ENCODE results near the gene CD72. TPM values are rescaled to one million over a fixed set of nuclear protein-coding genes. Genes with fewer than 3 reads are reported as not detected.

CD72 gene
- total RNA-seq, 2 experiments from 2014 or later: 67.6 to 91.4 TPM

- BruUV-seq (replicated peaks): no TSS peak
- POLR2A ChIA-PET: interaction anchor here (0.6 to 5.5 kb wide), 8 partner anchors 13 to 110 kb away, joined by 3 to 28 read pairs (median 4); partner anchors contain the start of genes CD72, CREB3 and TLN1
- H4K20me1 ChIP-seq (ENCODE audit: insufficient read depth, low read length): 0 out of 2 replicates have a peak, but pooled peaks cover 5% of the 10 kb centered on the region
- no peak overlapping the region for H3K4me3 ChIP-seq (ENCODE audit: low read depth, low read length, poor library complexity, severe bottlenecking)
- intact Hi-C loops (cut with micrococcal nuclease; ENCODE audit: unreplicated experiment): no loop called here
- TF ChIP-seq EZH2phosphoT487 (IDR thresholded peaks at IDR 0.05; ENCODE audit: borderline replicate concordance, low read depth, low read length) (no peak), CTCF (conservative IDR thresholded peaks at IDR 0.05; ENCODE audit: low read length) (no peak)
- peaks cover 28% of the 10 kb centered on the region; the same call in 1 of the 2 replicates for H3K79me2 ChIP-seq (ENCODE audit: insufficient read depth, low read depth, low read length)
- CTCF ChIA-PET (ENCODE audit: unreplicated experiment): interaction anchor here (0.5 to 1.1 kb wide), 2 partner anchors 34 to 43 kb away, joined by 3 read pairs; no protein-coding TSS in a partner anchor
- no peak overlapping the region for H2AFZ ChIP-seq (ENCODE audit: low read length)
- peaks cover 35% of the 10 kb centered on the region for H3K36me3 ChIP-seq (ENCODE audit: insufficient read depth, low read length)
- DNase-seq (ENCODE audit: low spot score): no peak
- H3K9me2 ChIP-seq (ENCODE audit: insufficient read depth, low read length): no peaks in the 10 kb centered on the region
- peak overlapping the region; percentile 85 for H3K27ac ChIP-seq (ENCODE audit: low read depth, low read length, poor library complexity, severe bottlenecking)
- H3K4me1 ChIP-seq (ENCODE audit: insufficient read depth, low read length, poor library complexity, severe bottlenecking): peaks cover 82% of the 10 kb centered on the region
- H3K4me2 ChIP-seq (ENCODE audit: low read length): peak overlapping the region; percentile 99
- no peaks in the 10 kb centered on the region for H3K9me3 ChIP-seq (ENCODE audit: low read length)
These were observed 43.6 kb upstream of the CD72 start for GRCh38 chr9:35661756-35662350.

- intact Hi-C loops (cut with micrococcal nuclease; ENCODE audit: unreplicated experiment): no loop called here
- H4K20me1 ChIP-seq (ENCODE audit: insufficient read depth, low read length): 0 out of 2 replicates have a peak, but pooled peaks cover 5% of the 10 kb centered on the region
- no peak overlapping the region for H3K27ac ChIP-seq (ENCODE audit: low read depth, low read length, poor library complexity, severe bottlenecking)
- no peak overlapping the region for H3K4me3 ChIP-seq (ENCODE audit: low read depth, low read length, poor library complexity, severe bottlenecking)
- no TSS peak for BruUV-seq (replicated peaks)
- H3K36me3 ChIP-seq (ENCODE audit: insufficient read depth, low read length): peaks cover 35% of the 10 kb centered on the region
- H3K9me3 ChIP-seq (ENCODE audit: low read length): no peaks in the 10 kb centered on the region
- TF ChIP-seq CTCF (conservative IDR thresholded peaks at IDR 0.05; ENCODE audit: low read length) (peak; percentile 61), EZH2phosphoT487 (IDR thresholded peaks at IDR 0.05; ENCODE audit: borderline replicate concordance, low read depth, low read length) (no peak)
- peaks cover 28% of the 10 kb centered on the region; the same call in 1 of the 2 replicates for H3K79me2 ChIP-seq (ENCODE audit: insufficient read depth, low read depth, low read length)
- ChIA-PET POLR2A (interaction anchor here (0.6 to 5.5 kb wide), 9 partner anchors 13 to 151 kb away, joined by 3 to 28 read pairs (median 4); partner anchors contain the start of genes CD72, CREB3, SPAG8 and TLN1), CTCF (ENCODE audit: unreplicated experiment) (interaction anchor here (1.0 to 1.7 kb wide), 4 partner anchors 11 to 70 kb away, joined by 3 to 5 read pairs (median 3); no protein-coding TSS in a partner anchor)
- H3K4me1 ChIP-seq (ENCODE audit: insufficient read depth, low read length, poor library complexity, severe bottlenecking): peaks cover 74% of the 10 kb centered on the region
- no peaks in the 10 kb centered on the region for H3K9me2 ChIP-seq (ENCODE audit: insufficient read depth, low read length)
- no peak for DNase-seq (ENCODE audit: low spot score)
- no peak overlapping the region for H2AFZ ChIP-seq (ENCODE audit: low read length)
- peak overlapping the region; percentile 96 for H3K4me2 ChIP-seq (ENCODE audit: low read length)
These were observed 42.8 kb upstream of the CD72 start for GRCh38 chr9:35660966-35661415.
